ENCODE results near the gene HERC5. TPM values are rescaled to one million over a fixed set of nuclear protein-coding genes. Genes with fewer than 3 reads are reported as not detected.
A peak's percentile ranks its signal among the peaks of the same experiment; 100 is the strongest.

The HERC5 gene
- total RNA-seq, 1 donor from 2014 or later, result 1.9 TPM

DNA sequence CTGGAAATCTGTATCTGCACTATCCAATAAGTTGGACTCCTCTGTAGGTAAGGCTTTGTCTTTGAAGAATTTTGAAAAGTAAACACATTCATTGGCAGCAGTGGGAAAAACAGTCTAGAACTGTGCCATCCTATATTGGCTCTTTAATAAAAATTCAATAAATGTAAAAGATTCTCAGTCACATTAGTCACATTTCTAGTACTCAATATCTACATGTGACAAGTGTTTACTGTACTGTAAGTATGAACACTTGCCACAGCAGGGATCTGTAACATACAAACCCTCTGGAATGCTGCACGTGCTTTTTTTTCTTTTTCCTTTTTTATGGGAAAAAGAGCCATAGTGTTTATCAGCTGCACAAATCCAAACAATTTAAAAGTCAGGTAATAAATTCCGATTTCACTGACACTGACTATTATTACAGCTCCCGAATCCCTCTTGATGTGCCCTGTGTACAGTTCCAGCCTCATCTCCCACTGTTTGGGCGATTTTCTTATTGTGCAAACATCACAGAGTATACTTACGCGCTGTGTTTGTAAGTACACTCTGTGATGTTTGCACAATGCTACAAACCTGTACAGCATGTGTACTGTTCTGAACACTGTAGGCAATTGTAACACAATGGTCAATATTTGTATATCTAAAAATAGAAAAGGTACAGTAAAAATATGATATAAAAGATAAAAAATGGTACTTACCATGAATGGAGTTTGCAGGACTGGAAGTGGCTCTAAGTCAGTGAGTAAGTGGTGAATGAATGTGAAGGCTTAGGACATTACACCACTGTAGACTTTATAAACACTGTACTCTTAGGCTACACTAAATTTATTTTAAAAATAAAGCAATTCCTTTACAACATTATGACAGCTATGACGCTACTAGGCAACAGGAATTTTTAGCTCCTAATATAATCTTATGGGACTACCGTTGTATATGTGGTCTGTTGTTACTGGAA, 57.9 kb downstream of the HERC5 start:
- no peak for DNase-seq (ENCODE audit: low spot score)
- intact Hi-C loops (cut with DNase I), result loop anchor here (1.0 to 10.0 kb wide), 4 partner anchors 58 to 480 kb away; partner anchors contain the start of genes HERC5 and HERC6

DNA sequence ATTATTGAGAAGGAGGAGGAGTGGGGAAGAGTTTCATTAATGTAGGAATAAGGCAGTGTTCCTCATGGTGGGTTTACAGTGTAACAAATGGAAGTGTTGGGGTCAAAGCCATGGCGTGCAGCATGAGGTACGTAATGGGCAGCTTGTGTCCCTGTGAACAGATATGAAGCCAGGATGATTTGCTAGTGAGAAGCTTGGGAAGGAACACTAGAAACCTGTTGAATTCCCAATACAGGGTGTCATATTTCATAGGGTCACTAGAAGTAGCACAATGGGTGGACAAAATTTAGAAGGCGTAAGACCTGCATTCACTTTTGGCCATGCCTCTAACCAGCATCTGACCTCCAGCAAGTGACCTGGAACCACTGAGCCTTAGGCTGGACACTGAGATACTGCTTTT, 59.8 kb downstream of the HERC5 start:
- DNase-seq (ENCODE audit: low spot score), result no peak
- intact Hi-C loops (cut with DNase I), result loop anchor here (5.0 to 10.0 kb wide), 2 partner anchors 139 to 482 kb away; partner anchors contain the start of gene HERC6

DNA sequence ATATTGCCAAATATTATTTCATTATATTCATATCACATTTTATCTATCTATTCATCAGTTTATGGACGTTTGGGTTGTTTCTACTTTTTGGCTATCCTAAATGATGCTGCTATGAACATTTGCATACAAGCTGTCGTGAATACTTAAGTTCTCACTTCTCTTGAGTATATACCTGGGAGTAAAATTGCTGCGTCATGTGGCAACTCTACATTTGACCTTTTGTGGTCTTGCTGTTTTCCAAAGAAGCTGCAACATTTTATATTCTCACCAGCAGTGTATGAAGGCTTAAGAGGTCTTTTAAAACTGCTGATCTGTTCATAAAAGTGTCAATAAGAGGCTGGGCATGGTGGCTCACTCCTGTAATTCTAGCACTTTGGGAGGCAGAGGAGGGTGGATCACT, 60.9 kb downstream of the HERC5 start:
- intact Hi-C loops (cut with DNase I), result loop anchor here (5.0 to 10.0 kb wide), 2 partner anchors 141 to 483 kb away; partner anchors contain the start of gene HERC6

DNA sequence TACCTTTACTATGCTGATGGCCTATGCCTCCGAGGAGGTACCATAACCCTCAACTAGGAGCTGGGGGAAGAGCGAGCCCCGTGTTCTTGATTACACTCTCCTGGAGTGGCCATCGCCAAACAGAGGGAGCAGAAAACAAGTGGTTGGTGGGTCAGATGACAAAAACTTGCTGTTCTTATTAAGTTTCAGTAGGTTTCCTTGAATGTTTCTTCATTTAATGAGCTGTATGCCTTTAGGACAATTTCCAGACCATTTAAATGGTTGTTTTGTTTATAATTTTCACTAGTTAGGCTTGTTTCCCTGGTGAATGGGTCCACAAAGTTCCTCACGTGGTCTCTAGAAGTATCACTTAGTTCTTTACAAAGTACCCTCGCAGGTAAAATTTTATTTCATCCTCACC, 62.0 kb downstream of the HERC5 start:
- intact Hi-C loops (cut with DNase I), result loop anchor here (5.0 to 10.0 kb wide), 2 partner anchors 142 to 484 kb away; partner anchors contain the start of gene HERC6
- no peak for DNase-seq (ENCODE audit: low spot score)

More for the DNA sequence above, 60.9 kb downstream of the HERC5 start:
- no peak for DNase-seq (ENCODE audit: low spot score)

DNA sequence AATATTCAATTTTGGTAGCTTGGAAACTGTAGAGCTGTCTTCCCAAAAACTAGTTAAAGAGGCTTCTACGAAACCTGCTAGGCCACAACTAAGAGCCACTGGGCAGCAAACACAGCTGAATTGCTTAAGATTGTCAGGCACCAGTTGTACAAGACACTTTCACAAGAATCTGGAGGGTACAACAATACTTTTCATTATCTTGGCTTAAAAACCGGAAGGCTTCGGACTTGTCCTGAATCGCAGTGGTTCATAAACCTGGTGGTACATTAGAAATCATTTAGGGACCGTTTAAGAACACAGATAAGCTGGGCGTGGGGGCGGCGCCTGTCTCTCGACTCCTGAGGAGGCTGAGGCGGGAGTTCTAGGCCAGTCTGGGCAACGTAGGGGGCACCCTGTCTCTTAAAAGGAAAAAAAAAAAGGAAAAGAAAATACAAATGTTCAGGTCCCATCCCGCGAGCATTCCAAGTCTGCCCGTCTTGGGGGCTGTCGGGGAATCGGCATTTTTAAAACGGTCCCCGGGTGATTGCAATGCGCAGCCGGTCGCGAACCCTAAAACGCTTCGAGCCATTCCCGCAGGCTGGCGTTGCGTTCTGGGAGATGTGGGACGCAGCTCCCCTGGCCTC, 65.9 kb downstream of the HERC5 start:
- peak; percentile 76 for DNase-seq (ENCODE audit: low spot score)
- intact Hi-C loops (cut with DNase I), result loop anchor here (2.0 to 10.0 kb wide), 3 partner anchors 70 to 502 kb away; partner anchors contain the start of genes HERC3 and PPM1K

DNA sequence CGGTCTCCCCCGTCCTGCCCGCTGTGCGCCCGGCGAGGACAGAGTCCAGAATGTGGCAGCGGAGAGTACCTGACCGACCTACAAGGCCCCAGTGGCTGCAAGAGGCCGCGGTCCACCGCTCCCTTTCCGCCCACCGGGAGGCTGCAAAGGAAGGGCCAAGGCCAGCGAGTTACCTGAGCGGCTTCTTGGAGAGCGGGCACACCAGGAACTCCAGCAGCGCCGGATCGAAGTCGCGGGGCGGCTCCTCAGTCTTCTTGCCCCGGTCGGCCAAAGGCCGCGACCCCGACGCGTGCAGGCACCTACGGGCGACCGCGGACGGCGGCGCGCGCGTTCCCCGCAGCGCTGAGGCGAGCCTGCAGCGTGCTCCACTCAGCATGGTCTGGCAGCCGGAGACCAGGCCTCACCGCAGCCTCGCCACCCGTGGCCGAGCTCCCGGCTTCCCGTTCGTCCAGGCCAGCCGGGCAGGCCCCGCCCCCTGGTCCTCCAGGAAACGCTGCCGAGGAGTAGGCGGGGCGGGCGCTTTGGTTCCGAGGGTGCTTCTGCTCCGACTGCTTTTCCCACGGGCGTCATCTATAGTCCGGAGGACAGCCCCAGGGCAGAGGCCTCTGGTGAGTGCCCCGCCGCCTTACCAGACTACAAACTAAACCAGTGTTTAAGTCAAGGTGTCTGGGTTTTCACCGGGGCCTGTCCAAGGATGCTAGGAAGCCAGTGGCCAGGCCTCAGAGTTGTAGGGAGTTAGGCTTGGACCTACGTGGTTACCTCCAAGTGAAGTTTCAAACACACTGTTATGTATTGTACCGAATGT, 66.6 kb downstream of the HERC5 start, which contains the start of gene PYURF:
Gene PYURF (minus strand): TSS at position 452 of the 805 bp plus-strand sequence. CDS start 76 bp downstream, at position 376.
- intact Hi-C loops (cut with DNase I), result loop anchor here (2.0 to 10.0 kb wide), 3 partner anchors 69 to 501 kb away; partner anchors contain the start of genes HERC3 and PPM1K
- peak; percentile 96 for DNase-seq (ENCODE audit: low spot score)

DNA sequence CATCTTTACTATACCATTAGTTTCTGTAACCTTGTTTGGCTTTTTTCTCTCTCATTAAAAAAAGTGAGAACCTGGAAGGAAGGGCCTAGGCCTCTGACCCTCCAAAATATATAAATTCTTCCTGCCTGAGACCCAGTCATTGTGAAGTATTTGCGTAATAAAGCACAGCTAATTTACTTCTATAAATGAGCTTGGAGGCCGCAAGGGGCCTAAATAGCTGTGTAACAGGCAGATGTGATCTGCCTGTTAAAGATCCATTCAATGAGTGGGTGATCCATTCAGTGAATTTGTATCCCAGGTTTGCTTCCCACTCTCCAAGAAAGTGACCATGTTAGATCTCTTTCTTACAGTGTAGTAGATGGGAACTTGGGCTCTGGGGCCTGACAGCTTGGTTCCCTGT, 67.3 kb downstream of the HERC5 start:
- DNase-seq (ENCODE audit: low spot score), result no peak
- intact Hi-C loops (cut with DNase I), result loop anchor here (5.0 to 10.0 kb wide), 2 partner anchors 242 to 501 kb away; partner anchors contain the start of gene PPM1K

DNA sequence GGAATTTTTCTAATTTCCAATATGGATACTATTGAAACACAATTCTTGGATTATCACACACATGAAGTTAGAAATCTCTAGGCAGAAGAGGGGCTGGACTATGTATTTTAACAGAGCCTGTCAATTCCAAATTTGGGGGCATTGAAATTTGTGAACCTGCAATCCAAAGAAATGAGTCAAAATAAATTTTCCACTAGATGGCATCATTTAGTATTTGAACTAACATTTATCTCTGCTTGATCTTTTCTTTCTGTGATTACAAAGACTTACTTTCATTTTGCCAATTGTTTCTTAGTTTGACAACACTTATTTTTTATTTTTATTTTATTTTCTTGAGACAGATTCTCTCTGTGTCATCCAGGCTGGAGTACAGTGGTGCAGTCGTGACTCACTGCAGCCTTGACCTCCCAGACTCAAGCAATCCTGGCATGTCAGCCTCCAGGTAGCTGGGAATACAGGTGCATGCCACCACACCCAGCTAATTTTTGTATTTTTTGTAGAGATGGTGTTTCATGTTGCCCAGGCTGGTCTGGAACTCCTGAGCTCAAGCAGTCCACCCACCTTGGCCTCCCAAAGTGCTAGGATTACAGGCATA, 69.4 kb downstream of the HERC5 start:
- intact Hi-C loops (cut with DNase I), result loop anchor here (10.0 kb wide), 1 partner anchor 498 kb away; no protein-coding TSS in a partner anchor
- no peak for DNase-seq (ENCODE audit: low spot score)

DNA sequence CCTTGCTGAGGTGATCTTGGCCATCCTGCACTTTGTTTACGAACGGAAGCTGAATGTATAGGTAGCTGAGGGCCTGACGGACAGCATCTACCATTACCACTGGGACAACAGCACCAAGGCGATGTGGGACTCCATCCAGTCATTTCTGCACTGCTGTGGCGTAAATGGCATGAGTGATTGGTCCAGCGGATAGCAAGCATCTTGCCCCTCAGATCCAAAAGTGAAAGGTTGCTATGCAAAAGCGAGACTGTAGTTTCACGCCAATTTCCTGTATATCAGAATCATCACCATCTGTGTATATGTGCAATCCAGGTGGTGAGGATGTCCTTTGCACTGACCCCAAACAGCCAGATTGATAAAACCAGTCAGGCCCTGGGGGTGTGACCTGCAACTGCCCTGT, 70.9 kb downstream of the HERC5 start:
- intact Hi-C loops (cut with DNase I), result loop anchor here (10.0 kb wide), 1 partner anchor 497 kb away; no protein-coding TSS in a partner anchor

DNA sequence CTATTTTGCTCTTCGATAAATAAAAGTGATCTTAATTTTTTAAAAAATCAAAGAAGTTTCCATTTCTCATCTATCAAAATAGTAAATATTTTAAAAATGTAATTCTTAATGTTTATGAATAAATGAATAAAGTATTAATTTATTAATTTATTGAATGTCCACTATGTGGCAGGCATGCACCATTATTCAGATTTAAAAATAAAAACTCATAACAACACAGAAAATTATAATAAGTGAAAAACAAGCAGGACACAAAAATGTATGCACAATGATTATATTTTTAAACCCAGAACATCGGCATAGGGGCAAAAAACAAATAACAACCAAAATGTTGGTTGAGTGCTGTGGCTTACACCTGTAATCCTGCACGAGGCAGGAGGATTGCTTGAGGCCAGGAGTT, 71.9 kb downstream of the HERC5 start:
- no peak for DNase-seq (ENCODE audit: low spot score)
- intact Hi-C loops (cut with DNase I), result loop anchor here (10.0 kb wide), 1 partner anchor 496 kb away; no protein-coding TSS in a partner anchor

More for the DNA sequence above, 70.9 kb downstream of the HERC5 start:
- DNase-seq (ENCODE audit: low spot score), result no peak

DNA sequence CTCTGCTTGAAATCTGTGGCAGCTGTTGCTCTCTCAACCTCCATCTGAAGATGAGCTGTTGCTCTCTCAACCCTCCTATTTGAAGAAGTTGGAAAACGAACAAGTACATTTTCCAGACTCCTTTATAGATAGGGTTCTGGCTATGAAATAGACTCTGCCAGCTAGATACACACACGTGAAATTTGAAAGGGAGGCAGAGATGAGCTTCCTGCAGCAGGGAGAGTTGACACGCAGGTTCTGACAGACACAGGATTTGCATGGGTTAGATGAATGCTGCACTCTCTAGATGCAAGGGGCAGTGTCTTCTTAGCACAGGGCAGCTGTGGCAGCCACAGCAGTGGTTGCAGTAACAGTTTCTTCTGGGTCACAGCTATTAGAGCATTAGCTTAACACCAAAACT, 74.6 kb downstream of the HERC5 start:
- intact Hi-C loops (cut with DNase I), result no loop called here
- no peak for DNase-seq (ENCODE audit: low spot score)

DNA sequence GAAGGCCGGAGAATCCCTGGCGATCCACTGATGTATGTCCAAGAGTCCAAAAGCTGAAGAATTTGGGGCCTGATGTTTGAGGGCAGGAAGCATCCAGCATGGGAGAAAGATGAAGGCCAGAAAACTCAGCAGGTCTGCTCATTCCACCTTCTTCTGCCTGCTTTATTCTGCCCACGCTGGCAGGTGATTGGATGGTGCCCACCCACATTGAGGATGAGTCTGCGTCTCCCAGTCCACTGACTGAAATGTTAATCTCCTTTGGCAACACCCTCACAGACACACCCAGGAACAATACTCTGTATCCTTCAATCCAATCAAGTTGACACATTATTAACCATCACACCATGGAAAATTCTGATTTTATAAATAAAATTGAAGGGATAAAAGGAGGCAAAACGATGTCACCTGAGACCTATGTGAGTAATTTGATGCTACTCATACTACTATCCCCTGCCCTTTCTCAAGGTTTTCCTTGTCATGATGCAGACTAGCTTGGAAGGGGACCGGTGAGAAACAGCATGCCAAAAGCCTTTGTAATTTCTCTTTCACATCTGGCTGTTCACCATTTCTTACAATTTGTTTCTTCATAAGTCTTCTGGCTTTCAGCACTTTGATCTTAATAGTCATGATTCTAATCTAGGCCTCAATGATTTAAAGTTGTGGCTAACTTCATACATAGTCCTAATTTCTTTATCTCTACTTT, 76.3 kb downstream of the HERC5 start:
- no peak for DNase-seq (ENCODE audit: low spot score)
- intact Hi-C loops (cut with DNase I), result no loop called here

DNA sequence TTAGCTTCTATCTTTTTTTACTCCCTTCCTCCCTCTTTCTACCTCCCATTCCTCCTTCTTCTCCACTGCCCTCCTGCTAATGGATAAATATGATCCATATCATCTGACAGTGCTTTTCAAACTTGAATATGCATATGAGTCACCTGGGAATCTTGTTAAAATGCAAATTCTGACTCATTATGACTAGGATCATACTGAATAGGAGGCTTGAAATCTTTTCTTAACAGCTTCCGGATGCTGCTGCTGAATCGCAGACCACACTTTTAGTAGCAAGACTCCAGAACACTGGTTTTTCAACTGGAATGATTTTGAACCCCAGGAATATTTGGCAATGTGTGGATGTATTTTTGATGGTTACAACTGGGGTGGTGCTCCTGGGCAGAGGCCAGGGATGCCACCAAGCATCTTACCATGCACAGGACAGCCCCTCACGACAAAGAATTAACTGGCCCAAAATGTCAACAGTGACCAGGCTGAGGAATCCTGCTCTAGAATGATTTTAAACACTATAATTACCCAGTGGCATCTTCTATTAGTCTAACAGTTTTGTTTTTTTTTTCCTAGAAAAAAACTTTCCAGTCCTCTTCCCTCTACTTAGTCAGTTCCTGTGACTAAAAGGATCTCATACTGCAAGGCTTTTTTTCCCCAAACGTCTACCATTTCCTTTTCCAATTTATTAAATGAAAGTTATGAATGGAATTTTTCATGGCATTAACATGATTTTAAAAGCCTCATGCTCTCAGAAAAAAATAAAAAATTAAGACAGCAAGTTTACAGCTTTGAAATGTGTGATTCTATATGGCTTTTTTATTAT, 77.2 kb downstream of the HERC5 start:
- DNase-seq (ENCODE audit: low spot score), result no peak
- intact Hi-C loops (cut with DNase I), result no loop called here

DNA sequence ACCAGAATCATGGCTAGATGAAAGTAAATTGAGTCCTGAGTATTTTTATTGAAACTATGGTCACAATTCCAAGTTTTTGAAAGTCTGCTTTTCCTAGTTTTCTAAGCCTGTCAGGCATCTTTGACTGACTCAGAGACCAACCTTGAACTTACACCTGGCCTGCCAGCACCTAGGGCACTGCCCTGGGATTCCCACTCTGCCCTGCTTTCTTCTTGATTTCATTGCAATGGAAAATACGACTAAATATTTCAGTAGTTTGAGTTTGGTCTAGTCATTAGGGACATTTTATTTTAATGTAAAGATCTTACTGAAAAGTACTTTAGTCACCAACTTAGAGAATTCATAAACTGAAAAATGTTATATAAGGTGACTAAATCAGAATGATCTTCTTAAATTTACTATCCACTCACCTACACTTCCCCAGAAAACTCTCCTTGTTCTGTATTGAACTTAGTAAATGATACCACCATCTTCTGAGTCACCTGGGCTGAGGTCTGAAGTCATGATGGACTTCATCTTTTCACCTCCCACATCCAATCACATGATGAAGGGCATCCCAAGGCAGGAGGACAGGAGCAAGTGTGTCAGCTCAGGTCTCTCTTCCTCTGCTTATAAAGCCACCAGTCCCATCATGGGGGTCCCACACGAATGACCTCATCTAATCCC, 78.3 kb downstream of the HERC5 start:
- DNase-seq (ENCODE audit: low spot score), result no peak
- intact Hi-C loops (cut with DNase I), result no loop called here

DNA sequence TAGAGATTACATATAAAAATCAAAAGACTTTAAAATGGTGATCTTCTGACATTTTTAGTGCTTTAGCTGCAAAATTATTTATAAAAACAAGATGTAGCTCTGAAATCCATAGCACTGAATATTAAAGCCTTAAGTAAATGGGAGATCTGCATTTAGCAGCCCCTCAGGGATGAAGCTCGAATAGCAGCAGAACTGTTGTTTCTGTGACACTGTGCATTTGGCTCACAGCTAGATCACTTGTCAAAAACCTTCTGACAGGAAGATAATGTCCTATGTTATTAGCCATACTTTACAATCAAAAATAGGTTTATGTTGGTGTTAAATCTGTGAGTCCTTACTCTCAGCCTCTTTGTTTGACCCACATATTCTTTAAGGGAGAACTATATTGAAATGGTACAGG, 80.8 kb downstream of the HERC5 start:
- no peak for DNase-seq (ENCODE audit: low spot score)

DNA sequence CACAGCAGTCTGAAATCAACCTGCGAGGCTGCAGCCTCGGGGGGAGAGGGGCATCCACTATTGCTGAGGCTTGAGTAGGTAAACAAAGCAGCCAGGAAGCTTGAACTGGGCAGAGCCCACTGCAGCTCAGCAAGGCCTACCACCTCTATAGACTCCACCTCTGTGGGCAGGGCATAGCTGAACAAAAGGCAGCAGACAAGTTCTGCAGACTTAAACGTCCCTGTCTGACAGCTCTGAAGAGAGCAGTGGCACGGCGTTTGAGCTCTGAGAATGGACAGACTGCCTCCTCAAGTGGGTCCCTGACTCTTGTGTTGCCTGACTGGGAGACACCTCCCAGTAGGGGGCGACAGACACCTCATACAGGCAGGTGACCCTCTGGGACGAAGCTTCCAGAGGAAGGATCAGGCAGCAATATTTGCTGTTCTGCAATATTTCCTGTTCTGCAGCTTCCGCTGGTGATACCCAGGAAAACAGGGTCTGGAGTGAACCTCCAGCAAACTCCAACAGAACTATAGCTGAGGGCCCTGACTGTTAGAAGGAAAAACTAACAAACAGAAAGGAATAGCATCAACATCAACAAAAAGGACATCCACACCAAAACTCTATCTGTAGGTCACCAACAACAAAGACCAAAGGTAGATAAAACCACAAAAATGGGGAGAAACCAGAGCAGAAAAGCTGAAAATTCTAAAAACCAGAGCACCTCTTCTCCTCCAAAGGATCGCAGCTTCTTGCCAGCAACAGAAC, 82.6 kb downstream of the HERC5 start:
- peak; percentile 78 for DNase-seq (ENCODE audit: low spot score)
- intact Hi-C loops (cut with DNase I), result loop anchor here (1.0 kb wide), 1 partner anchor 120 kb away; no protein-coding TSS in a partner anchor

More for the DNA sequence above, 80.8 kb downstream of the HERC5 start:
- intact Hi-C loops (cut with DNase I), result no loop called here

All from cardiac septum (tissue), 1 donor.